WTC11 (cell line): ENCODE measurements around the gene ARAP3.

ENCODE experiments used
- ESRRA ChIP-seq: sonication (generic); formaldehyde crosslinking; IDR thresholded peaks from 2 replicates; pipeline ENCODE4 v1.8.1; 2022; ENCODE audit warnings: mild to moderate bottlenecking, missing genetic modification reagents, borderline replicate concordance
- FOXP1 ChIP-seq: sonication (generic); formaldehyde crosslinking; IDR thresholded peaks from 2 replicates; pipeline ENCODE4 v1.8.0; 2022; ENCODE audit warnings: missing genetic modification reagents, mild to moderate bottlenecking, moderate library complexity, borderline replicate concordance
- IRF2 ChIP-seq: sonication (generic); formaldehyde crosslinking; IDR thresholded peaks from 2 replicates; pipeline ENCODE4 v1.8.0; 2022; ENCODE audit warnings: low read depth, missing genetic modification reagents, borderline replicate concordance
- TCF7 ChIP-seq: sonication (generic); formaldehyde crosslinking; IDR thresholded peaks from 2 replicates; pipeline ENCODE4 v1.8.0; 2022; ENCODE audit warnings: mild to moderate bottlenecking, low read depth, missing genetic modification reagents, moderate library complexity
- TEAD4 ChIP-seq: sonication (generic); formaldehyde crosslinking; IDR thresholded peaks from 2 replicates; pipeline ENCODE4 v1.8.0; 2022; ENCODE audit warnings: mild to moderate bottlenecking, missing genetic modification reagents
- ZBTB21 ChIP-seq: sonication (generic); formaldehyde crosslinking; IDR thresholded peaks from 2 replicates; pipeline ENCODE4 v1.8.1; 2023; ENCODE audit warnings: mild to moderate bottlenecking, missing genetic modification reagents, borderline replicate concordance
- ZNF121 ChIP-seq: sonication (generic); formaldehyde crosslinking; IDR thresholded peaks from 2 replicates; pipeline ENCODE4 v1.8.0; 2023; ENCODE audit warnings: missing genetic modification reagents
- ZNF219 ChIP-seq: sonication (generic); formaldehyde crosslinking; IDR thresholded peaks from 2 replicates; pipeline ENCODE4 v1.8.0; 2023; ENCODE audit warnings: missing genetic modification reagents, mild to moderate bottlenecking, borderline replicate concordance
- ZNF416 ChIP-seq: fragments of 250-450 bp; sonication (Bioruptor Pico); IDR thresholded peaks from 2 replicates; pipeline ENCODE4 v1.9.0; 2021; ENCODE audit warnings: mild to moderate bottlenecking, inconsistent platforms
- TF ChIP-seq, protein P1 (sequence below): fragments of 200-600 bp; IDR thresholded peaks from 2 replicates; pipeline ENCODE4 v1.8.0; 2022; ENCODE audit warnings: antibody characterized with exemption
- TF ChIP-seq, protein P2 (sequence below): sonication (generic); formaldehyde crosslinking; IDR thresholded peaks from 2 replicates; pipeline ENCODE4 v1.8.0; 2022; ENCODE audit warnings: mild to moderate bottlenecking, missing genetic modification reagents
- TF ChIP-seq, protein P3 (sequence below): sonication (generic); formaldehyde crosslinking; IDR thresholded peaks from 2 replicates; pipeline ENCODE4 v1.8.1; 2023; ENCODE audit warnings: mild to moderate bottlenecking, moderate library complexity, missing genetic modification reagents
- TF ChIP-seq, protein P4 (sequence below): sonication (generic); formaldehyde crosslinking; IDR thresholded peaks from 2 replicates; pipeline ENCODE4 v1.8.1; 2023; ENCODE audit warnings: mild to moderate bottlenecking, missing genetic modification reagents, borderline replicate concordance

DNA sequence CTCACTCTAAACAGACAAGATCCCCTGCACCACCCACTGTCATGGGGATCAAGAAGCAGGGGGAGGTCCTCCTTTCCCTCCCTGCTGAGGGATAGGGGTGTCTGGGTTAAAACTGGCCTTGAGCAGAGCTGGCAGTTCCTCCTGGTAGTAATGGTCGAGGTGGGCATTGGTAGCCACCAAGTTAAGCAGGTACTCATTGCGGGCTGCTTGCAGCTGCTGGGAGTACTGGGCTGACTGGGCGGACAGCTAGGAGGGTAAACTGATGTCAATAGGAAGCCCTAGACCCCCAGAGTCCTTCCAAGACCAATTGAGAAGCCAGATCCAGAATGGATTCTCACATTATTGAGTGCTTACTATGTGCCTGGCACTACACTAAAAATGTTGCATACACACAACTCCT lies 34.2 kb downstream of the ARAP3 start:
- TF ChIP-seq FOXP1 = no peak
- TF ChIP-seq, protein P1, sequence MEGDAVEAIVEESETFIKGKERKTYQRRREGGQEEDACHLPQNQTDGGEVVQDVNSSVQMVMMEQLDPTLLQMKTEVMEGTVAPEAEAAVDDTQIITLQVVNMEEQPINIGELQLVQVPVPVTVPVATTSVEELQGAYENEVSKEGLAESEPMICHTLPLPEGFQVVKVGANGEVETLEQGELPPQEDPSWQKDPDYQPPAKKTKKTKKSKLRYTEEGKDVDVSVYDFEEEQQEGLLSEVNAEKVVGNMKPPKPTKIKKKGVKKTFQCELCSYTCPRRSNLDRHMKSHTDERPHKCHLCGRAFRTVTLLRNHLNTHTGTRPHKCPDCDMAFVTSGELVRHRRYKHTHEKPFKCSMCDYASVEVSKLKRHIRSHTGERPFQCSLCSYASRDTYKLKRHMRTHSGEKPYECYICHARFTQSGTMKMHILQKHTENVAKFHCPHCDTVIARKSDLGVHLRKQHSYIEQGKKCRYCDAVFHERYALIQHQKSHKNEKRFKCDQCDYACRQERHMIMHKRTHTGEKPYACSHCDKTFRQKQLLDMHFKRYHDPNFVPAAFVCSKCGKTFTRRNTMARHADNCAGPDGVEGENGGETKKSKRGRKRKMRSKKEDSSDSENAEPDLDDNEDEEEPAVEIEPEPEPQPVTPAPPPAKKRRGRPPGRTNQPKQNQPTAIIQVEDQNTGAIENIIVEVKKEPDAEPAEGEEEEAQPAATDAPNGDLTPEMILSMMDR = no peak
- TF ChIP-seq ZNF219 (CRISPR knock-in tag) = no peak
- TF ChIP-seq ZNF121 (CRISPR knock-in tag) = no peak
- TF ChIP-seq TCF7 (CRISPR knock-in tag) = no peak
- TF ChIP-seq IRF2 (CRISPR knock-in tag) = no peak
- TF ChIP-seq, protein P2, sequence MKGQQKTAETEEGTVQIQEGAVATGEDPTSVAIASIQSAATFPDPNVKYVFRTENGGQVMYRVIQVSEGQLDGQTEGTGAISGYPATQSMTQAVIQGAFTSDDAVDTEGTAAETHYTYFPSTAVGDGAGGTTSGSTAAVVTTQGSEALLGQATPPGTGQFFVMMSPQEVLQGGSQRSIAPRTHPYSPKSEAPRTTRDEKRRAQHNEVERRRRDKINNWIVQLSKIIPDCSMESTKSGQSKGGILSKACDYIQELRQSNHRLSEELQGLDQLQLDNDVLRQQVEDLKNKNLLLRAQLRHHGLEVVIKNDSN = no peak
- TF ChIP-seq ZNF416 (CRISPR knock-in tag) = no peak
- TF ChIP-seq, protein P3, sequence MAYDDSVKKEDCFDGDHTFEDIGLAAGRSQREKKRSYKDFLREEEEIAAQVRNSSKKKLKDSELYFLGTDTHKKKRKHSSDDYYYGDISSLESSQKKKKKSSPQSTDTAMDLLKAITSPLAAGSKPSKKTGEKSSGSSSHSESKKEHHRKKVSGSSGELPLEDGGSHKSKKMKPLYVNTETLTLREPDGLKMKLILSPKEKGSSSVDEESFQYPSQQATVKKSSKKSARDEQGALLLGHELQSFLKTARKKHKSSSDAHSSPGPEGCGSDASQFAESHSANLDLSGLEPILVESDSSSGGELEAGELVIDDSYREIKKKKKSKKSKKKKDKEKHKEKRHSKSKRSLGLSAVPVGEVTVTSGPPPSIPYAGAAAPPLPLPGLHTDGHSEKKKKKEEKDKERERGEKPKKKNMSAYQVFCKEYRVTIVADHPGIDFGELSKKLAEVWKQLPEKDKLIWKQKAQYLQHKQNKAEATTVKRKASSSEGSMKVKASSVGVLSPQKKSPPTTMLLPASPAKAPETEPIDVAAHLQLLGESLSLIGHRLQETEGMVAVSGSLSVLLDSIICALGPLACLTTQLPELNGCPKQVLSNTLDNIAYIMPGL (CRISPR knock-in tag) = no peak
- no peak for TF ChIP-seq ESRRA (CRISPR knock-in tag)
- TF ChIP-seq TEAD4 = no peak
- TF ChIP-seq, protein P4, sequence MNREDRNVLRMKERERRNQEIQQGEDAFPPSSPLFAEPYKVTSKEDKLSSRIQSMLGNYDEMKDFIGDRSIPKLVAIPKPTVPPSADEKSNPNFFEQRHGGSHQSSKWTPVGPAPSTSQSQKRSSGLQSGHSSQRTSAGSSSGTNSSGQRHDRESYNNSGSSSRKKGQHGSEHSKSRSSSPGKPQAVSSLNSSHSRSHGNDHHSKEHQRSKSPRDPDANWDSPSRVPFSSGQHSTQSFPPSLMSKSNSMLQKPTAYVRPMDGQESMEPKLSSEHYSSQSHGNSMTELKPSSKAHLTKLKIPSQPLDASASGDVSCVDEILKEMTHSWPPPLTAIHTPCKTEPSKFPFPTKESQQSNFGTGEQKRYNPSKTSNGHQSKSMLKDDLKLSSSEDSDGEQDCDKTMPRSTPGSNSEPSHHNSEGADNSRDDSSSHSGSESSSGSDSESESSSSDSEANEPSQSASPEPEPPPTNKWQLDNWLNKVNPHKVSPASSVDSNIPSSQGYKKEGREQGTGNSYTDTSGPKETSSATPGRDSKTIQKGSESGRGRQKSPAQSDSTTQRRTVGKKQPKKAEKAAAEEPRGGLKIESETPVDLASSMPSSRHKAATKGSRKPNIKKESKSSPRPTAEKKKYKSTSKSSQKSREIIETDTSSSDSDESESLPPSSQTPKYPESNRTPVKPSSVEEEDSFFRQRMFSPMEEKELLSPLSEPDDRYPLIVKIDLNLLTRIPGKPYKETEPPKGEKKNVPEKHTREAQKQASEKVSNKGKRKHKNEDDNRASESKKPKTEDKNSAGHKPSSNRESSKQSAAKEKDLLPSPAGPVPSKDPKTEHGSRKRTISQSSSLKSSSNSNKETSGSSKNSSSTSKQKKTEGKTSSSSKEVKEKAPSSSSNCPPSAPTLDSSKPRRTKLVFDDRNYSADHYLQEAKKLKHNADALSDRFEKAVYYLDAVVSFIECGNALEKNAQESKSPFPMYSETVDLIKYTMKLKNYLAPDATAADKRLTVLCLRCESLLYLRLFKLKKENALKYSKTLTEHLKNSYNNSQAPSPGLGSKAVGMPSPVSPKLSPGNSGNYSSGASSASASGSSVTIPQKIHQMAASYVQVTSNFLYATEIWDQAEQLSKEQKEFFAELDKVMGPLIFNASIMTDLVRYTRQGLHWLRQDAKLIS (CRISPR knock-in tag) = no peak
- no peak for TF ChIP-seq ZBTB21 (CRISPR knock-in tag)
